Activated T-helper 1 cell treated with Interleukin-2 at 50 U/mL for 16 hours (primary cell): ENCODE results near the gene SMAD3.

Experiments used
- DNase-seq: peaks from one replicate; pipeline ENCODE4 v3.0.0-alpha.2; 2020; ENCODE audit warnings: low read depth

Gene SMAD3

DNA sequence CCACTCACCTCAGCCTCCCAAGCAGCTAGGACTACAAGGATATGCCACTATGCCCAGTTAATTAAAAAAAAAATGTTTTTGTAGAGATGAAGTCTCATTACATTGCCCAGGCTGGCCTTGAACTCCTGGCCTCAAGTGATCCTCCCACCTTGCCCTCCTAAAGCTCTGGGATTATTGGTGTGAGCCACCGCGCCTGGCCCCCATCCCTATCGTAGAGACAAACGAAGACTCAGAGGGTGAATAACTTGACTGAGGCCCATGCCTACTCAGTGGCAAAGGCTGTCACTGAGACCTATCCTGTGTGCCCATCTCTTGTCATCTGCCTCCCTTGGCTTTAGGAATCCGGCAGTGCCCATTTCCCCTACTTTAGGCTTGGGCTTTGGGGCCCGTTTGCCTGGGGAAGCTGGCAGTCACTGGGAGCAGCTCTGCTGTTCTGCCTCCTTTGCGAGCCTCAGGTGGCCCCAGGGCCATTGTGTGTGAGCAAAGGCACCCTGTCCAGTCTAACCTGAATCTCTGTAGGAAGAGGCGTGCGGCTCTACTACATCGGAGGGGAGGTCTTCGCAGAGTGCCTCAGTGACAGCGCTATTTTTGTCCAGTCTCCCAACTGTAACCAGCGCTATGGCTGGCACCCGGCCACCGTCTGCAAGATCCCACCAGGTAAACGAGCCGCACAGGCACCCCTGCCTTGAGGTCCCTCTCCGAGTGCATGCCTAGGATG lies 119.0 kb downstream of the SMAD3 start:
- DNase-seq, result no peak

- no peak for DNase-seq
Measured at GRCh38 chr15:67185051-67185450, 119.6 kb downstream of the SMAD3 start.

GRCh38 chr15:67185621-67186225 lies 120.3 kb downstream of the SMAD3 start:
- no peak for DNase-seq

GRCh38 chr15:67186226-67186649 lies 120.8 kb downstream of the SMAD3 start:
- no peak for DNase-seq

DNA sequence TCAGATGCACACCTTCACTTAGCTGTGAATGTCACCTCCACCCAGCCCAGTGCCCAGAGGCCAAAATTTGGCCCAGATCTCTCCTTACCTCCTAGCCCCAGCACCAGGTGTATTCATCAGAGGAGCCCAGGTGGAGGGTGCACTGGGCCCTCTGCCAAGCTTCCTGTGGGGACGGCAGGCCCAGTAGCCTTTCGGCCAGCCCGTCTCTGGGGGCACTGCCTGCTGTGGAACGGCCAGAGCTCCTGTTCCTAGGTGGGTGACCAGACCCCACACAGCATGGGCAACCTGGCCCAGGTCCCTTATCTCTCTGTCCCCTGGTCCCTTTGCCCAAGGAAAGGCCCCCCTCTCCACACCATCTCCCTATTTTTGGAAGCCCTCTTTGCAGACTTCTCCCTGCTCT lies 121.3 kb downstream of the SMAD3 start:
- no peak for DNase-seq

- DNase-seq, result no peak
Measured at GRCh38 chr15:67187351-67187854, 122.0 kb downstream of the SMAD3 start.

DNA sequence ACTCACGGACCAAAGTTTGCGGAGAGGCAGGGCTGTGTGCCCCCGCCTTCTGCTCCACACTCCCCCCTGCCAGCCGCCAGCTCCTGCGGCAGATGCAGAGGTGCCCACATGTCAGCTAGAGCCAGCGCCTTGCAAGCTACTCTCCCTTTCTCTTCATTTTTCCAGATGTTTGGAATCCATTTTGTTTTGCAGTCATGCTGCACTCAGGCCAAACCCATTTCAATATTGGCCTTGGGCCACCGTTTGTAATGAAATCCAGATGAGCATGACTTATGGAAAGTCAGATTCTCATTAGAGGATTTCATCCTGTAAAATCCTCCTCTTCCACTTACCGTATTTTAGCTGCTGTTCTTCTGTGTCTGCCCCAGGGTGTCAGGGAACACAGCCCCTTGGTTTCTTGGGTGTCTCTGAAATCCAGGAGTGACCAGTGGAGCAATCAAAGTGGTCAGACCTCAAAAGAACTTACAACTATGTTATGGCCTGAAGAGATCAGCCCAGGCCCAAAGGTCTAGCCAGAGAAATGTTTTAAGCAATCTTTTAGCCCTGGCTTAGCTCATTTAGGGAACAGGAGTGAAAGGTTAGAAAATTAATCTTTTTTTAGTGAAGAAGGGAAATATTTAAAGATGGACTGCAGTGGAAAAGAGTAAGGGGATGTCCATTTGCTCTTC lies 123.3 kb downstream of the SMAD3 start:
- no peak for DNase-seq

DNA sequence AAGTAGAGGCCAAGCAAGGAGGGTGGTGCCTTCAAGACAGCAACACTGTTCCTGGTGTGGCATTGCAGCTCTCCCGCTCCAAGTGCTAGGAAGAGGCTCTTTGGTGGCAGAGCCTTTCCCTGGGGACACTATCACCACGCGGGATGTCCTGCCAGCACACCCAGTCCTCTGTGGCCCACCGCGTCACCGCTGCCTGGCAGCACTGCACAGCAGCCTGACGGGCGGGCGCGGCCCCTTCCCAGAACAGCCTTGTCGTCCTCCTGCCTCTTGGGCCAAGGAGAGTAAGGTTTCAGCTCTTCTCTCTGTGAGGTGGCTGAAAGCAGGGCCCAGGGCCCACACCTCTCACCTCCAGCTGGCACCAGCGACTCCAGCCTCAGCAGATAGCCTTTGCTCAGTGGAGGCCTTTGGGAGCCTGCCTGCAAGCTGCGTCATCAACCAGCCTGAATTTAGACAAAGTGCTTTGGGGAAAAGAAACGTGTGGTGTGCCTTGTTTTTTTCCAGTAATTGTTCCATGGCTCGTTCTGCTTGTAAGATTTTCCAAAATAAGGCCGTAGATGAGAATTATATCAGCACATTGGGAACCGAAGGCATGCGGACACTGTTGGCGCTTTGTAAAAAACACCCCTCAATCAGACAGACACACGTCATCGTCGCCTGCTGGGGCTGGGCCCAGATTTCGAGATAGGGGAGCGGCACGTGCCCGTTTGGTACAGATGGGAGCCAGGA lies 124.1 kb downstream of the SMAD3 start:
- no peak for DNase-seq

DNA sequence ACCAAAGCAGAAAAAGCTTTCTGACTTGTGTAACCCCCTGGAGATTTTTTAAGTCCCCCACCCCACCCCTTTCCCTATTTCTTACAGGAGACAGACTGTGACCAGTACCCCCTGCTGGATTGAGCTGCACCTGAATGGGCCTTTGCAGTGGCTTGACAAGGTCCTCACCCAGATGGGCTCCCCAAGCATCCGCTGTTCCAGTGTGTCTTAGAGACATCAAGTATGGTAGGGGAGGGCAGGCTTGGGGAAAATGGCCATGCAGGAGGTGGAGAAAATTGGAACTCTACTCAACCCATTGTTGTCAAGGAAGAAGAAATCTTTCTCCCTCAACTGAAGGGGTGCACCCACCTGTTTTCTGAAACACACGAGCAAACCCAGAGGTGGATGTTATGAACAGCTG lies 124.9 kb downstream of the SMAD3 start:
- DNase-seq, result no peak

DNA sequence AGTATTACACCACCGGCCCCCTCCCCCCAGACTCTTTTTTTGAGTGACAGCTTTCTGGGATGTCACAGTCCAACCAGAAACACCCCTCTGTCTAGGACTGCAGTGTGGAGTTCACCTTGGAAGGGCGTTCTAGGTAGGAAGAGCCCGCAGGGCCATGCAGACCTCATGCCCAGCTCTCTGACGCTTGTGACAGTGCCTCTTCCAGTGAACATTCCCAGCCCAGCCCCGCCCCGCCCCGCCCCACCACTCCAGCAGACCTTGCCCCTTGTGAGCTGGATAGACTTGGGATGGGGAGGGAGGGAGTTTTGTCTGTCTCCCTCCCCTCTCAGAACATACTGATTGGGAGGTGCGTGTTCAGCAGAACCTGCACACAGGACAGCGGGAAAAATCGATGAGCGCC lies 125.4 kb downstream of the SMAD3 start:
- DNase-seq, result no peak

GRCh38 chr15:67192185-67192820 lies 126.9 kb downstream of the SMAD3 start:
- DNase-seq, result no peak

- DNase-seq, result no peak
Measured at GRCh38 chr15:67193223-67193990, 128.0 kb downstream of the SMAD3 start.

GRCh38 chr15:67194171-67195114 lies 129.0 kb downstream of the SMAD3 start:
- no peak for DNase-seq

DNA sequence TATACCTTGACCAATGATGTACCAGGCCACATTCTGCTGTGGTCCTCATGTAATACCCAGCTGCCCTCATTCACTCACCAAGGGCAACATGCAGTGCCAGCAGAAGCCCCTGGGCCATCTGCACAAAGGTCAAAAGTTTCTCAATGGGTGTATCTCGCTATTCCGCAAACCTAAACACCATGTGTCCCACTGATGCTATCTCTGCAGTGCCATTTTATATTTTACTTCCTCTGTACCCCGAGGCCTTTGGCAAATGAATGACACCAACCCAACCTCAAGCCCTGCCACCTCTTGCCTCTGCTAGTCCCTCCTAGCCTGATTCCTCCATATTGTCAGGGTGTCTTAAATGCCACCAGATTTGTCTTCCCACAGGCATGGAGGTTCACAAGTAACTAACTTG lies 129.9 kb downstream of the SMAD3 start:
- DNase-seq, result no peak

- no peak for DNase-seq
Measured at GRCh38 chr15:67196222-67196621, 130.8 kb downstream of the SMAD3 start.

GRCh38 chr15:67196672-67197363 lies 131.4 kb downstream of the SMAD3 start:
- DNase-seq, result no peak

DNA sequence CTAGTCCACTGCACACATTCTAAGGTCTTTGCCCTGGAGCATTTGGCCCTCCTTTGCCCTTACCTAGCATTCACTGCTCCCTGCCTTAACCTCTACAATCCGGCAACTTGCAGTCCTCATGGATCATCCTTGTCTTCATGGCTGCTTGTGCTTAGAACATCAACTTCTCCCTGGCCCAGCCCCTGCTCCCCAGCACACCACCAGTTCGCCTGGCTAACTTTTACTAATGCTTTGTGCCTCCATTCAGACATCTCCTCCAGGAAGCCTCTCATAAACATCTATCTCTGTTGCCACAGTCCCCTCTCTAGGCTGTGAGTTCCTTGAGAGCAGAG lies 131.9 kb downstream of the SMAD3 start:
- no peak for DNase-seq

- no peak for DNase-seq
Measured at GRCh38 chr15:67198157-67198754, 132.9 kb downstream of the SMAD3 start.

- DNase-seq, result no peak
Measured at GRCh38 chr15:67199391-67199790, 134.0 kb downstream of the SMAD3 start.
